Immature natural killer cell (primary cell): ENCODE results near the gene WDR7. TPM values are rescaled to one million over a fixed set of nuclear protein-coding genes. Genes with fewer than 3 reads are reported as not detected.

Experiments used
- DNase-seq, 3 donors: peaks; one replicate each; pipeline ENCODE4 v3.0.0; 2022; ENCODE audit warnings: mixed read lengths in 1 of 3
- H3K27ac Mint-ChIP-seq, 6 donors: one replicate each; pipeline ENCODE4 v1.8.0; 2020; ENCODE audit warnings: mixed read lengths in 6 of 6, mild to moderate bottlenecking in 5 of 6, inconsistent platforms in 4 of 6, moderate library complexity in 3 of 6
- H3K27me3 Mint-ChIP-seq, 3 donors: one replicate each; pipeline ENCODE4 v1.8.0; 2020 to 2021; ENCODE audit warnings: low read depth in 3 of 3, mild to moderate bottlenecking in 3 of 3, mixed read lengths in 3 of 3, moderate library complexity in 3 of 3, inconsistent platforms in 1 of 3
- H3K36me3 Mint-ChIP-seq, 3 donors: one replicate each; pipeline ENCODE4 v1.8.0; 2020; ENCODE audit warnings: mixed read lengths in 3 of 3, inconsistent platforms in 2 of 3, mild to moderate bottlenecking in 2 of 3
- H3K4me1 Mint-ChIP-seq, 2 donors: one replicate each; pipeline ENCODE4 v1.8.0; 2020; ENCODE audit warnings: inconsistent platforms in 2 of 2, mild to moderate bottlenecking in 2 of 2, mixed read lengths in 2 of 2, moderate library complexity in 1 of 2
- H3K4me3 Mint-ChIP-seq, 5 donors: one replicate each; pipeline ENCODE4 v1.8.0; 2020; ENCODE audit warnings: mild to moderate bottlenecking in 5 of 5, mixed read lengths in 5 of 5, inconsistent platforms in 3 of 5, moderate library complexity in 3 of 5
- H3K9me3 Mint-ChIP-seq, 6 donors: one replicate each; pipeline ENCODE4 v1.8.0; 2020; ENCODE audit warnings: mild to moderate bottlenecking in 6 of 6, mixed read lengths in 6 of 6, inconsistent platforms in 4 of 6, moderate library complexity in 3 of 6
- polyA plus RNA-seq, 3 donors: library from polyadenylated mRNA; unstranded; fragments of 300-500 nt; fragmentation: Illumina TruSeq; gene quantifications; one replicate each; pipeline ENCODE4 v1.2.3, GENCODE V29; 2021

Gene WDR7
- polyA plus RNA-seq, 3 donors from 2014 or later = 18.3 to 38.2 (median 23.3) TPM

- no peaks in the 10 kb centered on the region for H3K4me1 Mint-ChIP-seq
- no peak for DNase-seq
- H3K27ac Mint-ChIP-seq = no peak overlapping the region
- H3K9me3 Mint-ChIP-seq = no peaks in the 10 kb centered on the region
- H3K36me3 Mint-ChIP-seq = peaks cover 14 to 46% (median 16%) of the 10 kb centered on the region in 3 donors
- no peak overlapping the region for H3K4me3 Mint-ChIP-seq
- H3K27me3 Mint-ChIP-seq = no peaks in the 10 kb centered on the region
These were observed 283.0 kb downstream of the WDR7 start for GRCh38 chr18:56934131-56934530.

- no peaks in the 10 kb centered on the region for H3K27me3 Mint-ChIP-seq
- H3K4me1 Mint-ChIP-seq = no peaks in the 10 kb centered on the region
- no peak for DNase-seq
- peaks cover 14 to 46% (median 16%) of the 10 kb centered on the region in 3 donors for H3K36me3 Mint-ChIP-seq
- H3K4me3 Mint-ChIP-seq = no peak overlapping the region
- no peaks in the 10 kb centered on the region for H3K9me3 Mint-ChIP-seq
- no peak overlapping the region for H3K27ac Mint-ChIP-seq
These were observed 283.7 kb downstream of the WDR7 start for GRCh38 chr18:56934906-56935305.

- H3K27me3 Mint-ChIP-seq = no peaks in the 10 kb centered on the region
- H3K36me3 Mint-ChIP-seq = peaks cover 14 to 46% (median 14%) of the 10 kb centered on the region in 3 donors
- DNase-seq = no peak
- H3K9me3 Mint-ChIP-seq = no peaks in the 10 kb centered on the region
- no peak overlapping the region for H3K4me3 Mint-ChIP-seq
- H3K4me1 Mint-ChIP-seq = no peaks in the 10 kb centered on the region
- no peak overlapping the region for H3K27ac Mint-ChIP-seq
These were observed 284.4 kb downstream of the WDR7 start for GRCh38 chr18:56935434-56936040.

- no peak for DNase-seq
- Mint-ChIP-seq H3K27me3 (peaks cover 0 to 2% (median 0%) of the 10 kb centered on the region in 3 donors), H3K4me1 (no peaks in the 10 kb centered on the region), H3K9me3 (no peaks in the 10 kb centered on the region), H3K27ac (no peak overlapping the region), H3K36me3 (peaks cover 14 to 44% (median 21%) of the 10 kb centered on the region in 3 donors), H3K4me3 (no peak overlapping the region)
These were observed 285.3 kb downstream of the WDR7 start for GRCh38 chr18:56936457-56936856.

GRCh38 chr18:56937874-56938430 lies 286.8 kb downstream of the WDR7 start:
- no peak overlapping the region for H3K27ac Mint-ChIP-seq
- no peaks in the 10 kb centered on the region for H3K9me3 Mint-ChIP-seq
- peaks cover 0 to 2% (median 0%) of the 10 kb centered on the region in 3 donors for H3K27me3 Mint-ChIP-seq
- peaks cover 14 to 40% (median 21%) of the 10 kb centered on the region in 3 donors for H3K36me3 Mint-ChIP-seq
- peaks cover 2 to 8% of the 10 kb centered on the region in 2 donors for H3K4me1 Mint-ChIP-seq
- H3K4me3 Mint-ChIP-seq = no peak overlapping the region
- DNase-seq = no peak

- Mint-ChIP-seq H3K9me3 (no peaks in the 10 kb centered on the region), H3K36me3 (peaks cover 11 to 16% (median 11%) of the 10 kb centered on the region in 3 donors), H3K4me1 (peaks cover 6 to 16% of the 10 kb centered on the region in 2 donors), H3K27me3 (peaks cover 0 to 2% (median 2%) of the 10 kb centered on the region in 3 donors), H3K4me3 (no peak overlapping the region), H3K27ac (no peak overlapping the region)
- no peak for DNase-seq
These were observed 294.3 kb downstream of the WDR7 start for GRCh38 chr18:56945171-56946083.

- Mint-ChIP-seq H3K4me1 (peaks cover 6 to 15% of the 10 kb centered on the region in 2 donors), H3K27me3 (peaks cover 0 to 2% (median 0%) of the 10 kb centered on the region in 3 donors), H3K4me3 (no peak overlapping the region), H3K9me3 (no peaks in the 10 kb centered on the region), H3K27ac (no peak overlapping the region), H3K36me3 (peaks cover 7 to 14% (median 11%) of the 10 kb centered on the region in 3 donors)
- no peak for DNase-seq
These were observed 296.1 kb downstream of the WDR7 start for GRCh38 chr18:56947236-56947635.

GRCh38 chr18:56952026-56952425 lies 300.9 kb downstream of the WDR7 start:
- Mint-ChIP-seq H3K4me1 (no peaks in the 10 kb centered on the region), H3K27me3 (no peaks in the 10 kb centered on the region), H3K9me3 (no peaks in the 10 kb centered on the region), H3K27ac (no peak overlapping the region), H3K36me3 (peaks cover 9 to 23% (median 14%) of the 10 kb centered on the region in 3 donors), H3K4me3 (no peak overlapping the region)
- DNase-seq = no peak

GRCh38 chr18:56953428-56954198 lies 302.5 kb downstream of the WDR7 start:
- H3K4me3 Mint-ChIP-seq = no peak overlapping the region

GRCh38 chr18:56955490-56955889 lies 304.3 kb downstream of the WDR7 start:
- Mint-ChIP-seq H3K9me3 (no peaks in the 10 kb centered on the region), H3K27ac (no peak overlapping the region), H3K36me3 (peaks cover 6 to 32% (median 30%) of the 10 kb centered on the region in 3 donors), H3K4me1 (no peaks in the 10 kb centered on the region), H3K27me3 (no peaks in the 10 kb centered on the region), H3K4me3 (no peak overlapping the region)
- no peak for DNase-seq

More at GRCh38 chr18:56953428-56954198, 302.5 kb downstream of the WDR7 start:
- DNase-seq = no peak
- Mint-ChIP-seq H3K4me1 (no peaks in the 10 kb centered on the region), H3K9me3 (no peaks in the 10 kb centered on the region), H3K27me3 (no peaks in the 10 kb centered on the region), H3K36me3 (peaks cover 5 to 22% (median 21%) of the 10 kb centered on the region in 3 donors), H3K27ac (no peak overlapping the region)

- Mint-ChIP-seq H3K4me1 (no peaks in the 10 kb centered on the region), H3K36me3 (peaks cover 17 to 39% (median 35%) of the 10 kb centered on the region in 3 donors), H3K4me3 (no peak overlapping the region), H3K9me3 (no peaks in the 10 kb centered on the region), H3K27me3 (no peaks in the 10 kb centered on the region), H3K27ac (no peak overlapping the region)
- no peak for DNase-seq
These were observed 308.0 kb downstream of the WDR7 start for GRCh38 chr18:56959120-56959519.

- H3K9me3 Mint-ChIP-seq = no peaks in the 10 kb centered on the region
- H3K4me3 Mint-ChIP-seq = no peak overlapping the region
- H3K27ac Mint-ChIP-seq = no peak overlapping the region
- no peaks in the 10 kb centered on the region for H3K4me1 Mint-ChIP-seq
- peaks cover 29 to 49% (median 47%) of the 10 kb centered on the region in 3 donors for H3K36me3 Mint-ChIP-seq
- H3K27me3 Mint-ChIP-seq = no peaks in the 10 kb centered on the region
- DNase-seq = no peak
These were observed 311.2 kb downstream of the WDR7 start for GRCh38 chr18:56962322-56962721.

- peaks cover 0 to 3% (median 0%) of the 10 kb centered on the region in 3 donors for H3K27me3 Mint-ChIP-seq
- no peaks in the 10 kb centered on the region for H3K9me3 Mint-ChIP-seq
- peaks cover 29 to 44% (median 40%) of the 10 kb centered on the region in 3 donors for H3K36me3 Mint-ChIP-seq
- H3K27ac Mint-ChIP-seq = no peak overlapping the region
- no peak for DNase-seq
- no peak overlapping the region for H3K4me3 Mint-ChIP-seq
- H3K4me1 Mint-ChIP-seq = no peaks in the 10 kb centered on the region
These were observed 315.9 kb downstream of the WDR7 start for GRCh38 chr18:56967035-56967434.
